UCSD-AML1 (cell line): ENCODE results near the gene SLC6A11.

Experiments used
- DNase-seq: peaks from one replicate; lab custom pipeline; 2025; ENCODE audit not compliant: unreplicated experiment; lab: John Stamatoyannopoulos, UW

The SLC6A11 gene

GRCh38 chr3:10816019-10816862, at the start of gene SLC6A11:
TSS of gene SLC6A11 (plus strand) at chr3:10816228. CDS start at chr3:10816266, 38 bp downstream.
- DNase-seq: no peak

- no peak for DNase-seq
These were observed 47.2 kb upstream of the SLC6A11 start for GRCh38 chr3:10768708-10769394.

GRCh38 chr3:10770547-10770946, 45.5 kb upstream of the SLC6A11 start:
- DNase-seq: no peak

DNA sequence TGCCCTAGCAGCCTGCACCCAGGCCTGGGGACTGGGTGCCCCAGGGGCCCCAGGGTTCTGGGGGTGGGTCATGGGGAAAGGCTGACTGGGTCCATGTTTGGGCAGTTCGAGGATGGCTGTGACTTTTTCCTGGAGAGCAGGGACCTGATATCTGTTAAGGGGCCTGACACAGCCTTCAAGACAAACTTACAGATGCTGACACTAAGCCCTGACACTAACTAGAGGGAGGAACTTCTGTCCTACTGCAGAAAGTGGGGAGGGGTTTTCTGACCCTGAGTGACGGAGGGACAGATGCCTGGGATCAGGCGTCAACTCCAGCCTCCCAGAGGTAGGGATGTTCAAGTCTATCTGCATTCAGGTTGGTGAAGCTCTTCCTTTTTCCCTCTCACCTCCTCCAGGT, 45.0 kb upstream of the SLC6A11 start:
- no peak for DNase-seq

- no peak for DNase-seq
These were observed 44.4 kb upstream of the SLC6A11 start for GRCh38 chr3:10771486-10772270.

DNA sequence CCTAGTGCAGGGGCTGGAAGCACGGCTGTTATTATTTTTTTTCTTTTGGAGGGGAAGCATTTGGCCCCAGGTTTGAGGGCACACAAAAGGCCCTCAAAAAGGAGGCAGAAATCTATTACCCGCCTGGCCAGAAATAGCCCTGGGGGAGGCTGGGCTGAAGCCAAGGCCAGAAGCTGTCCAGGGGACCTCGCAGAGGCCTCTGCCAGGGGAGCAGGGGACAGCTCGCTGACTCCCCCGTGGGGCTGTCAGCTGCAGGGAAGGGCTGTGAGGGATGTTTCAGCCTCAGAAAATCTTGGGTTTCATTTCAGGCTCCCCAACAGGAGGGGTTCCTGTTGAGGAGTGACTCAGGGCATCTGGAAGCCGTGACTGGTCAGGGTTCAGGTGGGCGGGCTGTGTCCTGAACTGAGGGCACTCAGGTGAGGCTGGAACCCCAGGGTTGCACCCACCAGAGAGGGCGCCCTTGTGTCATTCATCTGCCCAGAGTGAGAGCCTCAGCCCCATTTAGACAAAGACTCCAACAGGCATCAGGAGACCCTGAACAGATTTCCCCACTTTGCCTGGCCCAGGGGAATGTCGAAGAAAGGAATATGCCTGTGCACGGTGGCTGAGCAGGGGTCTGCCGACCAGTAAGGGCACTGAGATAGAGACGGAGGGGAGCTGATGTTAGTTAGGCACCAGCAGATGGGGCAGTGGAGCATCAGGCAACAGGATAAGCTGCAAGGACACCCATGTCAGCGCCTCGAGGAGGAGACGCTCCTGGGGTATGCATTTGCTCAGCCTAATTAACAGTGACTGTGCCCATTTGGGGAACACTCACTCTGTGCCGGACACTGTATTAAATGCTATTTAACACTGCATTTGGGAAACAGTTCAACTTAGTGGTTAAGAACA, 43.5 kb upstream of the SLC6A11 start:
- no peak for DNase-seq

- no peak for DNase-seq
These were observed 41.8 kb upstream of the SLC6A11 start for GRCh38 chr3:10774129-10774670.

DNA sequence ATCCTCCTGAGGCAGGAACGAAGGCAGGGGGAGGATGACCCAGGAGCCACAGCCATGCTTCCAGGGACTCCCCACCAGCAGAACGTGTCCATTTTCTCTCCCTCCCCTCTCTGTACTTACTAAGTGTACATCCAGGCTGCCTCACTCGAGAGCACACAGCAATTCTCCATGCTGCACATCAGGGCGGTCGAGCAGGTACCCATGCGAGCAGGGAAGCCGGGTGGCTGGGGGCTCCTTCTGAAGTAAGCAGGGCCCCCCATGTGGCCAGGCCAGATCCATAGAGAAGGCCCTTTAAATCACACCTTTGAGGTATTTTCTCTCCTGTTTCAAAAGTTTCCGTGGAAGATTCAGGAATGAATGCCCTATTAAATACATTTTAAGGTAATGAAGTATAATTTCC, 41.2 kb upstream of the SLC6A11 start:
- no peak for DNase-seq

DNA sequence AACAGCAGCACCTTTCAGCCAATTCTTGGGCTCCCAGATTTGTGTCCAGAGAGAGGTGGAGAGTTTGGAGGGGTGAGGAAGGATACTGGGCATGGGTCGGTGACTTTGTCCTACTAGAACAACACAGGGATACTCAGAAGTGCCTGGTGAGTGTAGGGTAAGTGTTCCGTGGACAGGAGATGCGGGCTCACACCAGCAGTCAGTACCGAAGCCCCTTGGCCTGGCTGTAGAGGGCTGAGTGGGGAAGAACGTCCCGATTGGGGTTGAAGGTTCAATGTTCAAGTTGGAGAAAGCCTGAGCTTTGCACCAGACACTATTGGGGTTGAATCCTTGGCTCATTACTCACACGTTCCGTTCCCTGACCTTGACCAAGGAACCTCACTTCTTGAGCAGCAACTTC, 40.8 kb upstream of the SLC6A11 start:
- DNase-seq: no peak

DNA sequence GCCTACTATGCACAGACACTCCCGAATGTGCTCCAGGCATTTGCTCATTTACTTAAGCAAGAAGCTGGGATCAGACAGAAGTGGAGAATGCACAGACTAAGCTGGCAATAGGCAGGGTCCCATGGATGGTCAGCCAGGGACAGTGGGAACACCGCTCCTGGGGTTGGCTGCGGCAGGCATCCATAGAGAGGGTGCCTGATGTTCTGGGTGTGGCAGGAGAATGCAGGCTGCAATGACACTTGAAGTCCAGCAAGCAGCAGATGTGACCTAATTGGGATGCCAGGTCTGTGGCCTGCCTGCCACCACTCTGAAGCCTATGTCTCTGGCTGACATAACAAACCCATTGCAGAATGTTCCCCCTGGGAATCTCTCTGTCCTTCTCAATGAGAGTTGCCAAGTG, 40.2 kb upstream of the SLC6A11 start:
- DNase-seq: no peak

DNA sequence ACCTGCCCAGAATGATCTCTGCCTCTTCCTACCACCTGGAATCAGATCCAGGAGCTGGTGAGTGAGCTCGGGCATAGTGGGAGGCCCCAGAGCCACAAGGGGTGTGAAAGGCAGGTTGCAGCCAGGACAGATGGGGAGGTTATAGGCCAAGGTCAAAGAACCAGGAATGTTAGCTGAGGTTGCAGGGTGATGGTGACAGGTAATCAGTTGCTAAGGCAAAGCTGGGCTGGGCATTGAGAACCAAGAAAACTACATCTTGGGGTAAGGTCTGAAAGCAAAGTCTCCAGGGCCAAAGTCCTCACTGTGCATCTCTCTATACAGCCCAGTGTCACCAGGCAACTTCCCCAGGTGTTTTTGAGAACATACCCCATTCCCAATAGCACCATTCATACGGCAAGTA, 38.4 kb upstream of the SLC6A11 start:
- DNase-seq: no peak

GRCh38 chr3:10778492-10779292, 37.3 kb upstream of the SLC6A11 start:
- no peak for DNase-seq

DNA sequence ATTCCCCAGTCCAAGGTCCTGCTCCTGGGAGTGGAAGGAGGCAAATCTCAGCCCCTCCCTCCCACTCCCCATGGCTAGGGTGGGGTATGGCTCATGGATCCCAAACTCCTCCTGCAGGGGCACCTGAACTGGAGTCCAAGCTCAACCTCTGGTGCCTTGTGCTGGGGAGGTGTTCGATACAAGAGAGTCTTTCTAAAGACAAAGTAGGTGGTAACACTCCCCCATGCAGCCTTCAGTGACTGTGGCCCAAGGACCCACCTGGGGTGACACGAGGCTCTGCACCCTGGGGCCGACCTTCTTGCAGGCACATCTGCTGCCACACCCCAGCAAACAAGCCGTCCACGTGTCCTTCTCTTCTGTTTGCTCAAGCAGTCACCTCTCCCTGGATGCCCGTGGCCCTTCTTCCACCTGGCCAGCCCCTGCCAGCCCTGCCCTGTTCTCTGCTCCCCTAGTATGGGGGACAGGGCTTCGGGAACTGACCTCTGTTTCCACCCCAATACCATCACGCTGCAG, 36.7 kb upstream of the SLC6A11 start:
- no peak for DNase-seq

GRCh38 chr3:10780243-10780642, 35.8 kb upstream of the SLC6A11 start:
- no peak for DNase-seq

DNA sequence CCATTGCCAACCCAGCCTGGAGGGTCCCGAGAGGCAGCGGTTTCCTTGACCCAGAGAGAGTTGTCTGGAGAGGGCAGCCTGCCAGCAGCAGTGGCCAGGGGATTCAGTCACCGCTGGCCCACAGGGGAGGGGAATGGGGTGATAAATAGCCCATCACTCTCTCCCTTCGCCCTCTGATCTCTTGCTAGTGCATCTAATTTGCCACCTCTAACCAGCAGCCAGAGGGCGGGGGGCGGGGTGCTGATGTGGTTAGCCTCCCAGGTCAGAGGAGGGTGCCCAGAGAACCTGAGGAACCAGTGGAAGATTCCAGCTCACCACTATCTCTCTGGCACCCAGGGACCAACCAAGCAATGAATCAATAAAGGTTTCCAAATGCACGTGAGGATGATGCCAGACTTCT, 35.1 kb upstream of the SLC6A11 start:
- no peak for DNase-seq

- no peak for DNase-seq
These were observed 34.0 kb upstream of the SLC6A11 start for GRCh38 chr3:10781981-10782380.

- no peak for DNase-seq
These were observed 32.4 kb upstream of the SLC6A11 start for GRCh38 chr3:10783360-10784351.

DNA sequence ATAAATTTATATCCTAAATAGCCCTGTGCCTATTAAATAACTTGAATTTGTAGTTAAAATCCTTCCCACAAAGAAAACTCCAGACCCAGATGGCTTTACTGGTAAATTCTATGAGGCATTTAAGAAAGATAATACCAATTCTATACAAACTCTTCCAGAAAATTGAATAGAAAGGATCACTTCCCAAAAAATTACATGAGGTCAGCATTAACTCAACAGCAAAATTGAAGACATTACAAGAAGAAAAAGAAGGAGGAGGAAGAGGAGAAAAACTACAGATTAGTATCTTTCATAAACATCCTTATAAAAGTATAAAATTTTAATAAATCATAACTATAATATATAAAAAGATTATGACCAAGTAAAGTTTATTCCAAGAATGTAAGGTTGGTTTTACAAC, 29.4 kb upstream of the SLC6A11 start:
- DNase-seq: no peak
